Activated CD4-positive, alpha-beta T cell treated with anti-CD3 and anti-CD28 coated beads, Interleukin-2, amount 10 ng/mL, durations not matched to agents 7 days and 5 days (primary cell): ENCODE measurements around the gene KCNQ4. TPM values are rescaled to one million over a fixed set of nuclear protein-coding genes. Genes with fewer than 3 reads are reported as not detected.

Experiments
- CTCF ChIA-PET: fragments of 350-600 bp; sonication (Branson Sonifier 250); formaldehyde crosslinking; loops from one replicate; lab custom pipeline; 2021; ENCODE audit warnings: antibody characterized with exemption; lab: Charles Lee
- POLR2A ChIA-PET: fragments of 350-600 bp; sonication (Branson Sonifier 250); formaldehyde crosslinking; loops from one replicate; lab custom pipeline; 2021; ENCODE audit warnings: antibody characterized with exemption; lab: Charles Lee
- DNase-seq: peaks from one replicate; pipeline ENCODE4 v3.0.0-alpha.2; 2020
- H3K27ac Mint-ChIP-seq: one replicate; pipeline ENCODE4 v1.8.0; 2021; ENCODE audit warnings: mild to moderate bottlenecking, moderate library complexity, mixed read lengths
- H3K27me3 Mint-ChIP-seq: one replicate; pipeline ENCODE4 v1.8.0; 2021; ENCODE audit warnings: mixed read lengths
- H3K36me3 Mint-ChIP-seq: one replicate; pipeline ENCODE4 v1.8.0; 2021; ENCODE audit warnings: low read depth, mixed read lengths
- H3K4me1 Mint-ChIP-seq: one replicate; pipeline ENCODE4 v1.8.0; 2021; ENCODE audit warnings: mixed read lengths
- H3K4me3 Mint-ChIP-seq: one replicate; pipeline ENCODE4 v1.8.0; 2021; ENCODE audit warnings: mild to moderate bottlenecking, moderate library complexity, mixed read lengths
- H3K9me3 Mint-ChIP-seq: one replicate; pipeline ENCODE4 v1.8.0; 2021; ENCODE audit warnings: mixed read lengths
- microRNA-seq: library from miRNA; unstranded; fragments of <30 nt; microRNA quantifications from one replicate; pipeline ENCODE4 v1.2.0, GENCODE V29; 2021; ENCODE audit warnings: borderline microRNAs expressed, borderline replicate concordance
- total RNA-seq, 2 experiments: library from RNA; stranded (reverse); gene quantifications; one replicate each; pipeline ENCODE4 v1.2.3, GENCODE V29; 2021

KCNQ4 gene
- total RNA-seq, 2 experiments from 2014 or later: 0.23 to 0.52 TPM

DNA sequence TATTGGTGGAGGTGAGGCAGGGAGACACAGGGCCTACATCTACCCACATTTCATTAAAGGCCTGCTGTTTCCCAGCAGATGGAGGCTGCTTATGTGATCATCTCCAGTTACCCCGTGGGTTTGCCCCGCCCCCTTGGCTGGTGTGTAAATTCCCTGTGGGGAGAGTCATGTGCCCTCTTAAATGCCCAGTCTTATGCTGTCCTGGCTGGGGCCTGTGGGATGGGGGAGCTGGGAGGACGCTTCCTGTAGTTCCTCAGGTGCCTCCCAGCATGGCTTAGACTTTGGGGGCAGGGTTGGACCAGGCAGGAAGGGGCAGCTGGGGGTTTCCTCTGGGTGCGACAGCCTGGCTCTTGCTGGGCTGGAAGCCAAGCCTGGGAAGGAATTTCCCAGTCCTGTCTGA is 94.1 kb downstream of the KCNQ4 start:
- Mint-ChIP-seq H3K9me3 (peaks cover 14% of the 10 kb centered on the region), H3K4me3 (no peak overlapping the region), H3K27me3 (peaks cover 7% of the 10 kb centered on the region), H3K4me1 (peaks cover 38% of the 10 kb centered on the region), H3K36me3 (peaks cover 13% of the 10 kb centered on the region), H3K27ac (peak overlapping the region; percentile 25)
- CTCF ChIA-PET: interaction anchor here (1.4 to 3.5 kb wide), 3 partner anchors 11 to 71 kb away, joined by 3 to 15 read pairs (median 12); partner anchors contain the start of gene CITED4
- DNase-seq: no peak
- POLR2A ChIA-PET: no interaction called here

DNA sequence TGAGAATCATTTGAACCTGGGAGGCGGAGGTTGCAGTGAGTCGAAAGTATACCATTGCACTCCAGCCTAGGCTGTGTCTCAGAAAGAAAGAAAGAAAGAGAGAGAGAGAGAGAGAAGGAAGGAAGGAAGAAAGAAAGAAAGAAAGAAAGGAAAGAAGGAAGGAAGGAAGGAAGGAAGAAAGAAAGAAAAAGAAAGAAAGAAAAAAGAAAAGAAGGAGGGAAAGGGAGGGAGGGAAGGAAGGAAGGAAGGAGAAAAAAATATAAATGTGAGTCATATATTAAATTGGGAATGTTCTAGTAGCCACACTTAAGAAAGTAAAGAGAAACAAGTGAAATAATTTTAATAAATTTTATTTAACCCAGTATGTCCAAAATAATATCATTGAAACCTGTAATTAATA is 95.3 kb downstream of the KCNQ4 start:
- Mint-ChIP-seq H3K4me3 (no peak overlapping the region), H3K36me3 (peaks cover 13% of the 10 kb centered on the region), H3K9me3 (peaks cover 14% of the 10 kb centered on the region), H3K27me3 (peaks cover 15% of the 10 kb centered on the region), H3K4me1 (peaks cover 32% of the 10 kb centered on the region), H3K27ac (no peak overlapping the region)
- ChIA-PET POLR2A (no interaction called here), CTCF (interaction anchor here (1.4 kb wide), 1 partner anchor 12 kb away, joined by 3 read pairs; no protein-coding TSS in a partner anchor)
- no peak for DNase-seq

DNA sequence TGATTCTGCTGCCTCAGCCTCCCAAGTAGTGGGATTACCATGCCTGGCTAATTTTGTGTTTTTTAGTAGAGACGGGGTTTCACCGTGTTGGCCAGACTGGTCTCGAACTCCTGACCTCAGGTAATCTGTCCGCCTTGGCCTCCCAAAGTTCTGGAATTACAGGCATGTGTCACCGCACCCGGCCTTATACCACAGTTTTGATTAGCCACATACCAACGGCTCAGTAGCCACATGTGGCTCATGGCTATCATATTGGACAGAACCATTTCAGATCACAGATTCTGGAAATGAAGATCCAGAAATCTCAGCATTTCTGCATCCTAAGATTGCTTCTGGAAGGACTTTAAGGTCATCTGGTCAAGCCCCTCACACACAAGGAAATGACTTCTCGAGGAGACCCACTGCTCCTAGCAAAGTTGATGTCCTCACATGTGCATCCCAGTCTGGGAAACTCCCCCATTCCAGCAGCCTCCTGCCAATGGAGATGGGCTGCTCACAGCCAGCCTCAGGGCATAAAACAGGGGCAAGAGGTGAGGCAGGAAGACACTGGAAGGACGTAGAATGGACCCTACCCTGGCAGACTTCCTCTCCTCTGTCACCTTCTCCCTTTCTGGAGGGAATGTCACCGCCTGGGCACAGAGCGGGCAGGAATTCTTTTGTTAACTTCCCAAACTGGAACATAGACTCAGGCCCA is 96.0 kb downstream of the KCNQ4 start:
- no peak for DNase-seq
- peaks cover 14% of the 10 kb centered on the region for H3K9me3 Mint-ChIP-seq
- peaks cover 19% of the 10 kb centered on the region for H3K27me3 Mint-ChIP-seq
- ChIA-PET POLR2A (no interaction called here), CTCF (no interaction called here)
- H3K4me1 Mint-ChIP-seq: peaks cover 31% of the 10 kb centered on the region
- H3K4me3 Mint-ChIP-seq: no peak overlapping the region
- H3K27ac Mint-ChIP-seq: no peak overlapping the region
- H3K36me3 Mint-ChIP-seq: peaks cover 13% of the 10 kb centered on the region

DNA sequence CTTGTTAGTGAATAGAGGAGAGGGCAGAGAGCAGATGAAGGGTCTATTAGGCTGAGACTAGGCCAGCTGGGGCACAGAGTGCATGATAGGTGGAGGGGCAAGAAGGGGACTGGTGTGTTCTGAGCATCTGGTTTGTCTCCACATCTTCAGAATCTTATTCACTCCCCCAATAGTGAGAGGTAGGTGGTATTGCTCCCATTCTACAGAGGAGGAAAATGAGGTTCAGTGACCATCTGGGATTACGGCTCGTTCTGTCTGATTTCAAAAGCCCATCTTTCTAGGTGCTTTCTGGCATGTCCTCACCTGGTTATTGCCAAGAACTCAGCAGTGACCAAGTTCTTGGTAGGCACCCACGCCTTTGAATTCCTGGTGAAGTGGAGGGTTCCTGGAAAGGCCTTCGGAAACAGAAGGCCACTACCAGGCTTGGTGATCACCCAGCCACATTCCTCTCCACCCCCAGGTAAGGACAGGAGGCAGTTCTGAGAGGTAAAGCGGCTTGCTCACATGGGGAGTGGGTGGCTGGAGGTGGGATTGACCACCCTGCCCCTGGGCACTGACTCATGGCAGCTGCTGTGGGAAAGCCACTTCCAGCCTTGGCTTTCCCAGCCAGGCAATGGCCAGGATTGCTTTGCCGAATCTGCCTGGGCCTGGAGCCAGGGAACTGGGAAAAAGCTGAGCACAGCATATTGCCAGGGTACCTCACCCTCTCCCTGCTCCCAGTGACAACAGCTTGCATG is 97.4 kb downstream of the KCNQ4 start:
- Mint-ChIP-seq H3K4me3 (no peak overlapping the region), H3K27me3 (peaks cover 30% of the 10 kb centered on the region), H3K27ac (no peak overlapping the region), H3K9me3 (peaks cover 10% of the 10 kb centered on the region), H3K36me3 (peaks cover 10% of the 10 kb centered on the region), H3K4me1 (peaks cover 19% of the 10 kb centered on the region)
- DNase-seq: no peak
- POLR2A ChIA-PET: no interaction called here
- CTCF ChIA-PET: no interaction called here

DNA sequence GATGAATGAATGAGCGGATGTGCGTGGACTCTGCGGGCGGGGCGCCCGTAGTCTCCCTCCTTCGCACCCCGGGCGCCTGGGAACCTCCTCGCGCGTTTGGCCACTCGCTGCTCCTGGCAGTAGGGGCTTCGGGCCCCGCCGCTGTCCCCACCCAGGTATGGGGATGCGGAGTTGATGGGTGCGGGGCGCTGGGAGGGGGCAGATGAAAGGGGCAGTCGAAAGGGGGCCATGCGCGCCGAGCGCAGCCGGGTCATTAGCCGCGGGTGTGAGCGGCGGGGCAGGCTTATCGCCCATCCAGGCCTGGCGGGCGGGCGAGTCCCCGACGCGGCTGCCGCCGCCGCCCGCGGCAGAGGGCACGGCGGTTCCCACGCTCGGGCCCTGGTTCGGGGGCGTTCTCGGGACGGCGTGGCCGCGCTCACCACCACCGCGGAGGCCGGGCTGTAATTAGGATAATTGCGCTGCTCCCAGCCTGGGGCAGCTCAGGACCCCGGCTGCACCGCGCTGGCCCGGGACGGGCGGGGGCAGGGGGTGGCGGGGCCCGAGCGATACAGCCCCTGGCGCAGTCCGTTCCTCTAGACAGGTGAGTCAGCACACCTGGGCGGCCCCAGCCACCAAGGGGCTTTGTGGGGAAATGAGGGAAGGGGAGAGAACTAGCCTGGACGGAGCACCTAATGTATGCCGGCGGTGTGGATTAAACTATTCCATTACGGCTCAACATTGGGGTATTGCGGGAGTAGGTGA is 100.6 kb downstream of the KCNQ4 start:
- peaks cover 59% of the 10 kb centered on the region for H3K27me3 Mint-ChIP-seq
- peaks cover 2% of the 10 kb centered on the region for H3K36me3 Mint-ChIP-seq
- no peak overlapping the region for H3K27ac Mint-ChIP-seq
- no peaks in the 10 kb centered on the region for H3K9me3 Mint-ChIP-seq
- ChIA-PET CTCF (no interaction called here), POLR2A (no interaction called here)
- H3K4me3 Mint-ChIP-seq: no peak overlapping the region
- no peak for DNase-seq
- H3K4me1 Mint-ChIP-seq: peaks cover 4% of the 10 kb centered on the region

DNA sequence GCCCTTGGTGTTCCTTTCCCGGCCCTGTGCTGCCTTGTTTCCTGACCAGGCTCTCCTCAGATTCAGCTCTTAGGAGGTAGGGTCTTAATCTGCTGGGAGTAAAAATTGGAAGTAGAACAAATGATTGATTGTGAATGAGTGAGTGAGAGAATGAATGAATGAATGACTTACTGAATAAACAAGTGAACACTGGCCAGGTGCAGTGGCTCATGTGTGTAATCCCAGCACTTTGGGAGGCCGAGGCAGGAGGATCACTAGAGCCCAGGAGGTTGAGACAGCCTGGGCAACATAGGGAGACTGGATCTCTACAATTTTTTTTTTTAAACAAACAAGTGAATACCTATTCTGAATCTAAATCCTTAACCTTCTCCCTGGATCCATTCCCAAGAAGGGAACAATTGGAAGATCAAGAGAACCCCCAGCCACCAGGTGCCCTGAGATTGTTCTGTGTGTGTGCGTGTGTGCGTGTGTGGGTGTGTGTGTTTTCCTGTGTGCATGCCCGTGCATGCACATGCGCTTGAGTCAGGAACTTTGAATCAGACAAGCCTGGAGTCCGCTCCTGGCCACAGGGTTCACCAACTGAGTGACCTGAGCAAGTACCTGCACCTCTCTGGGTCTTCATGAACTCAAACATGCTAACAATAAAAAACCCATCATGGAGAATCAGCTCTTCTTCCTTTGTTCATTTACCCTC is 102.9 kb downstream of the KCNQ4 start:
- POLR2A ChIA-PET: no interaction called here

DNA sequence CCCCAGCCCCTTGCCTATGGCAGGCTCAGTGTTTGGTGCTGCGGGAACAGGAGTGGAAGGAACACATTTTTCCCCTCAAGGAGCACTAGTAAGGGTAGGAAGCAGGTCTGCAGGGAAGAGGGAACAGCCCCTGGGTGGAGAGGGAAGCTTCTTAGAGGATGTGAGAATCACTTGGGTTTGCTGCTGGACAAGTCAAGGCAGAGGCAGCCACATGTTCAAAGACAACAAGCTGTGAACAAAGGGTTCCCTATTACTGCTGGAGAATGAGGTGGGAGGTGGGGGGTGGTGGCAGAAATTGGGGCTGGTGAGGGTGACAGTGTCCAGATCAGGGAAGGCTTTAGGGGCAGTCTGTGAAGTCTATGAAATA is 103.4 kb downstream of the KCNQ4 start:
- POLR2A ChIA-PET: no interaction called here
- Mint-ChIP-seq H3K27ac (no peak overlapping the region), H3K4me1 (peaks cover 4% of the 10 kb centered on the region), H3K27me3 (peaks cover 55% of the 10 kb centered on the region), H3K9me3 (no peaks in the 10 kb centered on the region), H3K4me3 (no peak overlapping the region), H3K36me3 (peaks cover 2% of the 10 kb centered on the region)
- CTCF ChIA-PET: interaction anchor here (0.8 kb wide), 2 partner anchors 11 kb away, joined by 3 read pairs; no protein-coding TSS in a partner anchor
- DNase-seq: no peak

More for the DNA sequence above, 102.9 kb downstream of the KCNQ4 start:
- peaks cover 2% of the 10 kb centered on the region for H3K36me3 Mint-ChIP-seq
- H3K4me1 Mint-ChIP-seq: peaks cover 4% of the 10 kb centered on the region
- no peak overlapping the region for H3K4me3 Mint-ChIP-seq
- no peak overlapping the region for H3K27ac Mint-ChIP-seq
- CTCF ChIA-PET: interaction anchor here (0.8 kb wide), 1 partner anchor 11 kb away, joined by 3 read pairs; no protein-coding TSS in a partner anchor
- DNase-seq: no peak
- peaks cover 55% of the 10 kb centered on the region for H3K27me3 Mint-ChIP-seq
- H3K9me3 Mint-ChIP-seq: no peaks in the 10 kb centered on the region

DNA sequence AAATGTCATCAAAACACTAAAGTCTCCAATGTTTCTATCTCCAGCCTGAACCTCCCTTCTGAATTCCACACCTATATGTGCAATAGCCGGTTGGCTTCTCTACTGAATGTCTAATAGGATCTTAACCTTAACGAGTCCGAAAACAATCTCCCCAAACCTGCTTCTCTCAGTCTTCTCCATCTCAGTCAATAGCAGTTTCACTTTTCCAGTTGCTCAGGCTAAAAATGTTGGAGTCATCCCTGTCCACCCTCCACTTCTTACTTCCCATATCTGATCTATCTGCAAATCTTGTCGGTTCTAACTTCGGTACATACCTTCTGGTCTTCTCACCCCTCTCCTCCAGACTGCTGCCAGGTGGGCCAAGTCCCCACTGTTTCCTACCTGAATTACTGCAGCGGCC is 104.1 kb downstream of the KCNQ4 start:
- Mint-ChIP-seq H3K9me3 (no peaks in the 10 kb centered on the region), H3K4me1 (peaks cover 4% of the 10 kb centered on the region)
- CTCF ChIA-PET: interaction anchor here (0.8 kb wide), 1 partner anchor 11 kb away, joined by 3 read pairs; no protein-coding TSS in a partner anchor

More for the DNA sequence above, 104.1 kb downstream of the KCNQ4 start:
- DNase-seq: no peak
- H3K4me3 Mint-ChIP-seq: no peak overlapping the region
- POLR2A ChIA-PET: no interaction called here
- H3K27ac Mint-ChIP-seq: no peak overlapping the region
- peaks cover 2% of the 10 kb centered on the region for H3K36me3 Mint-ChIP-seq
- peaks cover 52% of the 10 kb centered on the region for H3K27me3 Mint-ChIP-seq

Small RNAs within 50 kb of the gene (microRNA-seq; reads per million reads assigned to microRNA genes)
- gene MIR30C1 (29.1 reads per million, percentile 55 among the genes with 10 or more reads in this experiment), gene MIR30E (8,711 reads per million, percentile 96 among the genes with 10 or more reads in this experiment)

Other genes starting within 250 kb of the KCNQ4 start
- gene RIMS3, start 118.1 kb upstream of the KCNQ4 start, total RNA-seq: 1 to 10 TPM; 4.0 to 5.4 TPM
- gene NFYC, start 92.1 kb upstream of the KCNQ4 start, total RNA-seq: 10 to 100 TPM; 85.7 to 99.2 TPM
- gene CITED4, start 78.6 kb downstream of the KCNQ4 start, total RNA-seq: 1 to 10 TPM; 4.1 to 6.8 TPM
- gene CTPS1, start 195.9 kb downstream of the KCNQ4 start, total RNA-seq: 10 to 100 TPM; 54.6 to 55.6 TPM
- gene SLFNL1, start 237.9 kb downstream of the KCNQ4 start, total RNA-seq: under 1 TPM; 0.25 to 0.56 TPM